ENCODE measurements around the gene INSYN1.

The INSYN1 gene

GRCh38 chr15:73773428-73773827 is 20.3 kb upstream of the INSYN1 start:
- DNase-seq: no peak

GRCh38 chr15:73771385-73772045 is 18.4 kb upstream of the INSYN1 start:
- no peak for DNase-seq

GRCh38 chr15:73770050-73770449 is 16.9 kb upstream of the INSYN1 start:
- DNase-seq: no peak

- no peak for DNase-seq
These were observed 14.8 kb upstream of the INSYN1 start for GRCh38 chr15:73767806-73768501.

- DNase-seq: no peak
These were observed 13.4 kb upstream of the INSYN1 start for GRCh38 chr15:73766598-73766997.

- no peak for DNase-seq
These were observed 12.6 kb upstream of the INSYN1 start for GRCh38 chr15:73765778-73766177.

- DNase-seq: no peak
These were observed 10.8 kb upstream of the INSYN1 start for GRCh38 chr15:73763931-73764330.

GRCh38 chr15:73760330-73761329 is 7.5 kb upstream of the INSYN1 start:
- DNase-seq: no peak

- no peak for DNase-seq
These were observed 5.3 kb upstream of the INSYN1 start for GRCh38 chr15:73758461-73758860.

GRCh38 chr15:73757571-73757970 is 4.4 kb upstream of the INSYN1 start:
- DNase-seq: no peak

- no peak for DNase-seq
These were observed 3.9 kb upstream of the INSYN1 start for GRCh38 chr15:73756947-73757513.

GRCh38 chr15:73756390-73756789 is 3.2 kb upstream of the INSYN1 start:
- DNase-seq: no peak

- DNase-seq: no peak
These were observed 2.8 kb upstream of the INSYN1 start for GRCh38 chr15:73755946-73756345.

- DNase-seq: no peak
These were observed 2.3 kb upstream of the INSYN1 start for GRCh38 chr15:73755481-73755880.

GRCh38 chr15:73754461-73754860 is 1.3 kb upstream of the INSYN1 start:
- DNase-seq: no peak

- DNase-seq: no peak
These were observed 351 bp downstream of the INSYN1 start for GRCh38 chr15:73752806-73753193.

GRCh38 chr15:73751899-73752805 is 999 bp downstream of the INSYN1 start:
- no peak for DNase-seq

- DNase-seq: no peak
These were observed 1.6 kb downstream of the INSYN1 start for GRCh38 chr15:73751511-73751898.

- no peak for DNase-seq
These were observed 2.2 kb downstream of the INSYN1 start for GRCh38 chr15:73750951-73751350.

GRCh38 chr15:73750438-73750837 is 2.7 kb downstream of the INSYN1 start:
- DNase-seq: no peak

- no peak for DNase-seq
These were observed 3.2 kb downstream of the INSYN1 start for GRCh38 chr15:73749971-73750370.

- DNase-seq: no peak
These were observed 3.6 kb downstream of the INSYN1 start for GRCh38 chr15:73749533-73749932.

Measured in NCI-H187 treated with DMSO at 0.1 percent for 48 hours (cell line).